Germinal center (tissue), 1 donor: Measurements from ENCODE around the gene TMUB2.

ENCODE experiments used
- DNase-seq: peaks from one replicate; pipeline ENCODE4 v3.0.0; 2012; ENCODE audit warnings: mixed read lengths, low spot score

Gene TMUB2

DNA sequence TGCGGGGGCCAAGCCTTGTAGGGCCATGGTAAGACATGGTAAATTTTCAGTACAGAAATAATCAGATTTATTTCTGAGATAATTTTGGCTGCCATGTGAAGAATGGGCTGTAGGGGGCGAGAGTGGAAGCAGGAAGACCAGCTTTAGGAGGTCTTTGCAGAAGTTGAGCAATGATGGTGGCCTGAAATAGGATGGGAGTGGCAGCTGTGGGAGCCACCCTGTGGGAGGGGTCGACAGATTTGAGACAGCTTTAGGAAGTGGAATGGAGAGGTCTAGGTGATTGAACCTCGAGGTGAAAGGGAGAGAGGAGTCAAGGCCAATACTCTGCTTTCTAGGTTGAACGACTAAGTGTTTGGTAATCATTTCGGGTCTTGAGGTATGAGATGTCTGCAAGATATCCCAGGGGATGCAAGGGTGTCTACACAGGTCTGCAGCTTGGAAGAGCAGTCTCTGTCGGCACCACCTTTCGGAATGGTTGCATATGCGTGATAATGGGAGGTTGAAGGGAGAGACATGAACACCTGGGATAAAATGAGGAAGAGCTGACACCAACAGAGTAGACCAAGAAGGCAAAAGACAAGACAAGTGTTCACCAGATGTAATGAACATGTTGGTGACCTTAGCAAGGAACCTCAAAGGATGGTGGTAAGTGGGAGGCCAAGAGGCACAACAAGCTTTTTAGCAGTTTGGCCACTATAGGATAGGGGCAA, 17.1 kb downstream of the TMUB2 start:
- DNase-seq = peak; percentile 71

DNA sequence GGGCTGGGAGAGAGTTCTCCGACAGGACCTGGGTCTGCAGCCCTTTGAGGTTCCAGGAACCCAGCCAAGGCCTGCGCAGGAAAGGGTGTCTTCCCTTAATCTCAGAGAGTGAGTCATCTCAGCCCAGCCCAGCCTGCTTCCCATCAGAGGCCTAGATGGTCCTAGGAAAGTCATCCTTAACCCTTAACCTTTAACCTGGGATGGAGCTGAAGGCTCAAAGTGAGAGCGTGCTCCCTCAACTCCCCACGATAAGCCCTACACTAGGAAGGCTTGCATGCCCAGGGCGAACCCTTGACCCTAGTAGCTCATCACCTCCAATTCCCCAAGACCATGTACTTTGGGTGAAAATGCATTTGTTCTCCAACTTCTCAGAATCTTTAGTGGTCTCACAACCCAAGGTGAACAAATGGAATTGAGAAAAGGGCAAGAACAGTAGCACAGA, 17.7 kb downstream of the TMUB2 start:
- no peak for DNase-seq

DNA sequence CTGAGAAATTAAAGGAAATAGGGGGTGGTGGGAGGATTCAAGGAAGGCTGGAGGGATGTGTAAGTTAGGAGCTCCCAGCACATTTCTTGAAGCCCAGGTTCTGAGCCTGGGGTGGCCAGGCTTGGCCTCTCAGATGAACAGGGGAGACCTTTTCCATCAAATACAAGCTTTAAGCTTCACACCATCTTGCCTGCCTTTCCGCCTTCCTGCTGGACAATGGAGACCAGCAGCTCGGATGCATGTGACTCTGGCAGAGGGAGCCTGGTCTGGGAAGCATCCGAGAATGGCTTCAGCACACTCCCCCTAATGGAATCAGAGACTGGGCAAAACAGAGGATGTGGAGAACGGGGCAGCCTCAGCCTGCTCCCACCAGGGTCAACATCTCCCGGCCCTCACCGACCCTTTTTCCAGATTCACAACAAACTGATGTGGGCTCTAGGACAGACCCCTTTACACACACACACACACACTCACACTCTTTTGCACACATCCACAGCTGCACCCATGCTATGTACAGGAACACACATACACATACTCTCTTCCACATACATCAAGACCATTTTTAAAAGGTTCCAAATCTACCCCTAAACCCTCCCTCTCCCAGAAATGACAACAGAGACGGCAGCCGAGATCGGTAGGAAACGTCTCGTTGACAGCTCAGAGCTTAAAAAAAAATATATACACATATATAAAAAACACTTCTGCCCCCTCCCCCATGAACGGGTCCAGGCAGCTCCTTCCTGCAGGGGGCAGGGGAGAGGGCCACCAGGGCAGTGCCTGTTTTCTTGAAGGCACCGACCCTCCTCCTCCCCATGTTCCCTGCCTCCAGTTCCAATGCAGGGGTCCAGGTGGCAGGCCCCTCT, 19.4 kb downstream of the TMUB2 start:
- no peak for DNase-seq

DNA sequence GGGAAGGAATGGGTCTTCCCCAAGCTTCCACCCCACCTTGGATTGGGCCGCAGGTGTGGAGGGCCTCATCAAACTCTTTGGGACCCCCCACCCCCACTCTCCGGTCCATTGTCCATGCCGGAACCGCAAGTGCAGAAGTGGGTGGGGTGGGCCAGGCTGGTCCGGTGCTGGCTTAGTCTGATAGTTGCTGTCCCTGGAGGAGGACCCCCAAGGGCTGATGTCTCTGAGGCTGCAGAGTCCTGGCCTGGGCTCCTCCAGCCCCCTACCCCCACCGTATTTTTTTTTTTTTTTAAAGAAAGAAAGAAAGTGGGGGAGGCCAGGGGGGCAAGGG, 20.0 kb downstream of the TMUB2 start:
- no peak for DNase-seq

DNA sequence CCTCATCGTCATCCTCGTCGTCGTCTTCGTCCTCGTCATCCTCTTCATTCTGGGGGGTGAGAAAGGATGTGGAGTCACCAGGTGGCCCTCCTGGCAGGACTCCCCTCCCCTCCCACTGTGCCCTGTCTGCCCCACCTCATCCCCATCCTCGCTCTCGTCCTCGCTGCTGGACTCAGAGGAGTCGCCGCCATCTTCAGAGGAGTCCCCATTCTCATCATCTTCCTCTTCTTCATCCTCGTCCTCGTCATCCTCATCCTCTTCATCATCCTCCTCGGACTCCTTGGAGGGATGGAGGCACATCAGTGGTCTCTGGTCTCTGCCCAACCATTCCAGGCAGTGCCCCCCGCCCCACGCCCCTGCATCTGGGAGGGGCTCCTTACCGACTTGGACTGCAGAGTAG, 20.5 kb downstream of the TMUB2 start:
- DNase-seq = no peak

DNA sequence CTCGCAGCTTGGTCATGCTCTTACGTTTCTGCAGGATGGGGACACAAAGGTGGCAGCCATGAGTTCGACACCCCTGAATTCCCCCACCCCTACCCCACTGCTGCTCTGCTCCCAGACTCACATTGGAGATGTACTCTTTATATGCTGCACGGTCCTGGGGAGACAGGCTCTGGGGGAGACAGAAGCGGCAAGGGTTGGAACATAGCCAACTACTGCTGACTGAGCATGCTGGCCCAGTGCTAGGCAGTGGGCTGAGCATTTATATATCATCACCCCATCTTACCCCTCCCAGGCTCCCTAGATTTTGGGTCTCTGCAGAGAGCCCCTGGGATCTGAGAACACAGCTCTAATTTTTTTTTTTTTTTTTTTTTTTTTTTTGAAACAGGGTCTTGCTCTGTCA, 21.0 kb downstream of the TMUB2 start:
- DNase-seq = no peak

DNA sequence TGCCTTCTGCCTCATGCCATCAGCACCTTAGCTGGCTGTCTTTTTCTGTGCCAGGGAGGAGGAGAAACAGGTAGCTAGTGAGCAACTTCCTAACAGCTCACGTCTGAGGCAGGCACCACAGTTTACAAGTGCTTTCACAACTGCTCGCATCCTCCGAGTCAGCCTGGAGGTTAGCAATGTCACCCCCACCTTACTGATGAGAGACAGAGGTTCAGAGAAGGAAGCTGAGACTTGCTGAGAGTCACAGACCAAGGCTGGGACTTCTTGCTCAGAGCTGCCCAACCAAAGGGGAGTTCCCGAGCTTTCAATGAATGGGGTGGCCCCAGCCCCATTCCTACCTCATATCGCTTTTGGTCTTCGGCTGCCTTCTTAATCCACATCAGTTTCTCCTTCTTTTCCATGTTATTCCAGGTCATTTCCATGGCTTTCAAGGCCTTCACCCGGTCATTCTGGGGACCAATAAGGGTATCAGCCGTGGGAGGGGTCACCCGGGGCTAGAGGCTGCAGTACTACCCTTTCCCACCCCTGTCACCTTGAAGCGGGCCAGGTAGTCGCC, 23.1 kb downstream of the TMUB2 start:
- DNase-seq = no peak

DNA sequence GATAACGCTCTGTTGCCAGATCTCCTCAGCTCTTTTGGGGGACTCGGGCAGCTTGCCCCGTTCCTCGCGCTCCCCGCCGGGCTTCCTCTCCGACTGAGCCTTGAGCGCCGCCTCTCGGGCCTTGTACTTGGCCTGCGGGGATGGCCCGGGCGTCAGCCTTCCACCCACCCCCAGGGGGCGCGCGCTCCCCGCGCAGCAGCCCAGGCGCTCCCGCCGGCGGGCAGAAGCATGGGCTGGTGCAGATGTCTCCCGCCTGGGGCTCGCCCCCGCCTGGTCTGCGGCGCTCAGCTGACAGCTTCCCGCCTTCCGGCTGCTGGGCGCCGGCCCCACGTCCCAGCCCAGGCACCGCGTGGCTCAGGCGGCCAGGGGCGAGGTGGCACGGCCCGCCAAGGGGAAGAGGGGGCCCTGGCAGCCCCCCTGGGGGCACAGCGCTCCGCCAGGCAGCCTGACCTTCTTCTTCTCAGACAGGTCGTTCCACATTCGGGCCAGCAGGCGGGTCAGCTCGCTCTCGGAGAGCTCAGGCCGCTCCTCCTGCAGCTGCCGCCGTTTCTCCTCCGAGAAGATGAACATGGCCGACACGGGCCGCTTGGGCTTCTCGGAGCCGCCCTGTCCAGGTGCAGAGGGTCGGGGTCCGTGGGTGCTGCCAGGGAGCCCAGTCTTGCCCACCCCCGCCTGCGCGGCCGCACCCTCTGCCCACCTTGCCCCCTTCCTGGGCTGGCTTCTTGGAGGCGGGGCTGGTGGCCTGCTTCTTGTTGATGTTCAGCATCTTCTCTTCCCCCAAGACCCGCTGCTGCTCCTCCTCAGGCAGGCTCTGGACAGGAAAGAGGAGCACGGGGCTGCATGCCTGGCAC, 23.8 kb downstream of the TMUB2 start:
- DNase-seq = peak; percentile 92

DNA sequence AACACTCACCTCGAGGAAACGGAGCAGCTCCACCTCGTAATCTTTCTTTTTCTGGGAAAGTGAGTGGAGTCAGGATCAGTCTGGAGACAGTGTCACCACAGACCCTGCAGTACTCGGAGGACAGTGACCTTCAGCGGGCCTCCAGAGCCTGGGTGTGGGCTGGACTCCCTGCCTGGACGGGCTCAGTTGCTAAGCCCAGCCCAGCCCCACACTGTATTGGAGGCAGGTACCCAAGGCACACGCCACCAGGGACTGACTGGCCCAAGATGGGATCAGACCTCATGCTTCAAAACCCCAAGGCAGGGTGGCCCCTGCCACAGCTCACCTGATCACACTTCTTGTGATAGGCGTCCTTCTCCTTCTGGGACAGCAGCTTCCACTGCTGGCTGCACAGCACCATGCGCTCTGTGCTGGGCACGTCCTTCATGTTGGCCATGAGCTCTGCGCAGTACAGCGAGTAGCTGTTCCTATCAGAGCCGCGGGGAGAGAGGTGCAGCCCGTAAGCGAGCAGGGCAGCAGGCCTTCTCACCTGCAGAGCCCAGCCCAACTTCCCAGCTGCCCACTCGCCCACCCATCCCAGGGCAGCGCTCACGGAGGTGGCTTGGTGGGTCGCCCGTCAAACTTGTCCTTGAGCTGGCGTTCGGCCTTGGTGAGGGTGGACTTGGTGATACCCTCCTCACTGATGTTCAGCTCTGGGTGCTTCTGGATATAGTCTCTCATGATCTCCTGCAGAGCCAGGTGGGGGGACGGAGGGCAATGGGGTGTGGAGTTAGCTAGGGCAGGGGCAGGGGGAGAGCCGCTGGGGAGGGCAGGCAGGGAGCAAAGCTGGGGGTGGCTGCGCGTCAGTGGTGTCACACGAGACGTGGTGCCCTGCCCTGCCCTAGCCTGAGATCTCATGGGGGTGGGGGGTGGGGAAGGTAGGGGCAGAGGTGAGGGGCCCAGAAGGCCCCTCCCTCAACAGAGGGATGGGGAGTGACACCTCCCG, 24.8 kb downstream of the TMUB2 start:
- DNase-seq = no peak

DNA sequence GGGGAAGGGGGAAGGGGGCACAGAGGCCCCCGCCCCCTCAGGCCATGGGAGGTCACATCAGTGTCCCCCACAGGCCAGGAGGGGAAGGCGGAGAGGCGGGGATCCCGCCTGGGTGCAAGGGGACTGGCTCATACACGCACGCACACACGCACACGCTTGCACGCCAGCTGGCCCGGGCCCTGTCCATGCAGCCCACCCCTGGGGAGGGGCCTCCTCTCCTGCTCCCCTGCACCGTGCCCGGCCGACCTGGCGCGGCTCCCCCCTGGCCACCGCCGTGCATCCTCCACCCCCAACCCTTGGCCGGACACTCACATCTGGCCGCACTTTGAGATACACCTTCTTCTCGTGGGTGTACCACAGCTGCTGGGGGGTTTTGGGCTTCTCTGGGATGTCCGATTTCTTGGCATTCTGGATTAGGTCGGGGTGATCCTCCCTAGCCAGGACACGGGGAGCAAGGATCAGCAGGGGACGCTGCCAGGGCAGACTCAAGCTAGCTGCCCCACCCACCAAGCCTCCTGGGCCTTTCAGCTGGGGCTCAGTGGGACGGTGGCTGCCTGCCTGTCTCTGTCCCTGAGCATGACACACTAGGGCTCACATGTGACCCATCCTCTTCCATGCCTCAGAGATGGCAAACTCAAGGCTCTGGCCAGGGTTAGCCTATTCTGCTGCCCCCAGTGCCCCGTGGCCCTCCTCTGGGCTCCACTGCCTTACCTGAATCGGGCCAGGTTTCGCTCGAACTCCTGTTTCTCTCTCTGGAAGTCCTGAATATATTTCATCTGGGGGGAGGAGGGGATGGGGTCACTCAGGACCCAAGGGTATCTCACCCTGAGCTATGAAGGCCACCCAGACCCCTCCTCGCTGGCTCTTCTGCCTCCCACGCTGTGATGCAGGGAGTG, 26.0 kb downstream of the TMUB2 start:
- DNase-seq = no peak

DNA sequence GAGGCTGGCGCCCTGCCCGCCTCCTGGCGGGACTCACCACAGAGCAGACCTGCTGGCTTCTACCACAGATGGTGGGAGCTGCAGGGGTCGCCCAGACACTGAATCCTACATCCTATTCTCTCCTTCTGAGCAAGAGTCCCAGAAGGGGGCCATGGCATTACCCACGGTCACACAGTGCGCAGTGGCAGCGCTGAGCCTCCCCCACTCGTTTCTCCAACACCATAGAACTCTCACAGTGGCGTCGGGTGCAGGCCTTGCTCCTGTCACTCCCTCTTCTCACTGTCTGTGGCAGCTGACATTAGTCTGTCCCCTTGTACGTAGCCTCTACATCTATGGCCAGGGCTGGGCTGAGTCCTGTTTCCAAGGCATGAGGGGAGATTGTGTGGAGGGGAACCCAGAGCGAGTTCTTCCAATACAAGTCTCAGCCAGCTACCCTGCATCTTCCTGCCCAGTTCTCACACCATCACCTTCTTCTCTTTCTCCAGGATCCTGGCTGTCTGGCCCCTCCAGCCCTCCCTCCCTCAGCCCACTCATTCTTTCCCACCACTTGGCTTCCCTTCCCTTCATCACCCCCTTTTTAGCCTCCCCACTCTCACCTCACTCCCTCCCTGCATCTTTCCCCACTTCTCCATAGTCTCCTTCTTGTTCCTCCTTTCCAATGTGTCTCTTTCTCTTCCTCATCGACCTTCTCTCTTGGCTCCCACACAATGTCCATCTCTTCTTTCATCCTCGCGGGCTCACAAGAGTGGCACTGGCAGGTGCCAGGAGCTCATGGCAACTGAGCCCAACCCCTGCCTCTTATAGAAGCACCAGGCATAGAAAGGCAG, 26.8 kb downstream of the TMUB2 start:
- no peak for DNase-seq

DNA sequence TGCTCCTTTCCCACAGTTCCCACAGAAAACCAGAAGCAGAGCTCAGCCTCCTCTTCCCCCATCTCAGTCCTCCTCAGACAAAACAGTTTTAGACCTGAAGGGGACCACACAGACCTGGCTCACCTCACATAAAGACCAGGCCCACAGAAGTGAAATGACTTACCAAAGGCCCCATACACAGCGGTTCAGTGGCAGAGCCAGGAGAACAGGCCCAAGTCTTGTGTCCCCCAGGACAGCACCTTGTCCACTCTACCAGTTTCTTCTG, 27.4 kb downstream of the TMUB2 start:
- DNase-seq = no peak

DNA sequence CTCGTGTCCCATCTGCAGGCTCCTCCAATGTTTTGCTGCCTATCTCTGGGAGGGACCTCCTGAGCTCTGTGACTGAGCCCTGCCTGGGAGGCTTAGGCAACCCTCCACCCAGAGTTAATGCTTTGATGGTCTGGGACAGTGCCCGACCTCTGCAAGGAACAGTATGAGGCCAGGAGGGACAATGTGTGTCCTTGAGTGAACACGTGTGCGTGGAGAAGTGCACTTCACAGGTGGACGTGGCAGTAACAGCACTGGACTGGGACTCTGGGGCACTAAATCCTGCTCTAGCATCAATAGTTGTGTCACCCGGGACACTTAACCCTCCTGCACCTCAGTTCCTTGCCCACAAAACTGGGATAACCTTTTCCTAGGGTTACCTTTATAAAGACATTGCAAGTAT, 28.1 kb downstream of the TMUB2 start:
- no peak for DNase-seq

DNA sequence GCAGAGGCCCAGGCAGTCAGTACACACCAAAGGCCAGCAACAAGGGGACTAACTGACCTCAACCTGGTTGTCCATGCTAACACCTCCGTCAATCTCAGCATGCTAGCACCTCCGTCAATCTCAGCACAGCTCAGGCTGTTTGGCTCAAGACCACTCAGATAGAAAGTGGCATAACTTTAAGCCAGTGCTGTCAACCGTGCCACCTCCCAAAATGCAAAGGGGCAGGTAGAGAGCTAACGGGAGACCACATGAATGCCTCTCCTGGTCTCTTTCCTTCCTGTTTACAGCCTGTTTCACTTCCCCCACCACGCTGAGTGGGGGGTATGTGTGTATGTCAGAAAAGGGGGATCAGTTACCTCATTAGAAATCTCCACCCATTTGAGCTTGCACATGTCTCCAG, 29.4 kb downstream of the TMUB2 start:
- peak; percentile 65 for DNase-seq

DNA sequence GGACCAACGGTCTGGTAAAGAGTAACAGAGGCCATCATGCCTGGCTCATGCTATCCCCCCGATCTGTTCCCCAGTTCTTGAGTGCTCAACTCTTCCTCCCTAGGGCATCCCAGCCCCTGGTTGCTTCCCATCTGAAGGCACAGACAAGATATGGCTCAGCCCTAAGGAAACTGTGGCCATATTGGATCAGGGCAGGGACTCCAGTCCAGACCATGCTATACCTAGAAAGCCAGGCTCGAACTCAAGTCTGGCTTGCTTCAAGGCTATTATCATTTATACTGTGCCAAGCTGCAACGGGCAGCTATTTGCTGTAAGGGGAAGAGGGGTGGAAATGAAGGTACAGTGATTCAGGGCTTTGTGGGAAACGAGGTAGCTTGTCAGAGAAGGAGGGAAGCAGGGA, 29.9 kb downstream of the TMUB2 start:
- no peak for DNase-seq

DNA sequence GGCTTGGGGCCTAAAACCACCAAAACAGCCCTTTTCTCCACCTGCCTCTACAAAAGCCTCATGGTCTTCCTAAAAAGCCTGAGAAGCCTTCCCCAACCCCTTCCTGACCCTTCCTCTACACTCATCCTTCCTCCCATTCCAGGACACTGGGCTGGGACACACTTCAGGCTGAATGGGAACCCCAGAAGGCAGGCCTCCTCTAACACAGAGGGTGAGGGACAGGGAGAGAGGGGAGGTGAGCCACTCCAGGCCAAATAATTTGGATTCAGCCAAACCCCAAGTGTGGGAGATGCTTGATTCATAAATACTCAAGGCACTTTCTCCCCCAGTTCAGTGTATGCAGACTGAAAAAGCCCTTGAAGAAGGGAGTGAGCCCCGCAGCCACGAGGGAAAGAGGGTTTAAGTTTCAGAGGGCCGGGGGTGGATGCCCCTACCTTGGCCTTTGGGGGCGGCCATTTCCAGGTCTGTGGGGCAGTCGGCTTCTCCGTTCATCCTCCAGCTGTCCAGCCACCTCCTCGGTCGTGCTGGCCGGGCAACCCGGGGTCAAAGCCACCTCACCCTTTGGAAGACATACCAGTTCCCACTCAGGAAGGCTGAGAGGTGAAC, 31.1 kb downstream of the TMUB2 start:
- no peak for DNase-seq

DNA sequence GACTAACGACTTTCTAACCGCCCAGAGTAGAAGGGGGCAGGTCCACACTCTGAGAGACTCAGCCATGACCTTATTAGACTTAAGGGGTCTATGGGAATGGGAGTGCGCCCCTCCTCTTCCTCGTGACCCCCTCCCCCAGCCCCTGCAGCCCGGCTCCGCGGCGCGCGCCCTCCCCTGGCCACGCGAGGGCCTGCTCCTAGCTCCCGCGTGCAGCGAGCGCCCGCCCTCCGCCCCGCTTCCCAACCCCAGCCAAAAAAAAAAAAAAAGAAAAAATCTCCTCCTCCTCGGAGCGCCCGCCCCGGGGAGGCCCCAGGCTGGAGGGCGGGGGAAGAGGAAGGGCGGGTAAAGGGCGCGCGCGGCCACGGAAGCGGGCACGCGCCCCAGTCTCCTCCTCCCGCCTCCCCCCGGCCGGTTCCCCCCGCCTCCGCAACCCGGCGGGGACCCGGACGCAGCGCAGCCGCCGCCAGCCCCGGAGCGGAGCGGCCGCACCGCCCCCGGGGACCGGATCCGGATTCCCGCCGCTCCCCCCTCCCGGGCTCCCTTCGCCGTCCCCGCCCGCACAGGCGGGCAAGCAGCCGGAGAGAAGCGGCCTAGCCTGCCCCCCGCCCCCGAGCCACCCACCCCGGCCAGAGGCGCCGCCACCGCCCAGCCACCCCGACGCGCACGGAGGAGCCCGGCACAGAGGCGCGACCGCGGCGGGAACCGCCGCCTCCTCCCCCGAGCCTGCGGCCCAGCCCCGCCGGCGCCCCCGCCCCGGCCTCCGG, 31.8 kb downstream of the TMUB2 start:
- DNase-seq = peak; percentile 89

DNA sequence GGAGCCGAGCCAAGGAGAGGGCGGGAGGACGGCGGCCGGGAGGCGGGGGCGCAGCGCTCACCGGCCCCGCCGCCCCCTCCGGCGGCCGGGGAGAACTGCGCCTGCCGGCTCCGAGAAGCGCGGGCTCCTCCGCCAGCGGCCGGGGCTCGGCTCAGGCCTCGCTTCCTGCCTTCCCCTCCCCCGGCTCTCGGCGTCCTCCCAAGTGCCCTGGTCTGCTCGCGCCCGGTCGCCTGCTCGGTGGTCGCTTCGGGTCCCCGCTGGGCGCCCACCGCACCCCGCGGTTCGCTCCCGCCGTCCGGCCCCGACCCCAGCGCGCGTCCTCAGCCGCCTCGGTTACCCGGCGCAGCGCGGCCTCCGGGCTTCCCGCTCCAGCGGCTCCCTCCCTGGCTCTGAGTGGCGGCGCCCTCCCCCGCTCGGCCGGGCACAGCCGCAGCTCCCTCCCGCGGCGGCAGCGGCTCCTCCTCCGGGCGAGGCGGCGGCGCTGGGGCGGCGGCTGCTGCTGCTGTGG, 32.4 kb downstream of the TMUB2 start:
- DNase-seq = peak; percentile 80
